Testis (tissue), 3 donors: Measurements from ENCODE around the gene SYVN1. TPM values are rescaled to one million over a fixed set of nuclear protein-coding genes. Genes with fewer than 3 reads are reported as not detected.
"Not testable (repeated sequence)": the region's sequence is repeated elsewhere in the genome, so short reads cannot be mapped to it uniquely, and the experiment has no call there.

Experiments
- DNase-seq: peaks from one replicate; pipeline ENCODE4 v3.0.0-alpha.2; 2019
- H3K27ac ChIP-seq, 2 donors: fragments of 200-600 bp; sonication (generic); one replicate each; pipeline ENCODE4 v1.5.1; 2019
- H3K27me3 ChIP-seq: fragments of 200-600 bp; sonication (generic); one replicate; pipeline ENCODE4 v1.5.1; 2019
- H3K36me3 ChIP-seq: fragments of 200-600 bp; sonication (generic); one replicate; pipeline ENCODE4 v1.5.1; 2017; ENCODE audit warnings: low read depth; ENCODE audit errors: missing control alignments
- H3K4me1 ChIP-seq: fragments of 200-600 bp; sonication (generic); one replicate; pipeline ENCODE4 v1.5.1; 2019
- H3K4me3 ChIP-seq, 2 donors: fragments of 200-600 bp; sonication (generic); one replicate each; pipeline ENCODE4 v1.5.1; 2017 to 2019
- H3K9me3 ChIP-seq: fragments of 200-600 bp; sonication (generic); one replicate; pipeline ENCODE4 v1.5.1; 2017
- POLR2A ChIP-seq: fragments of 450-650 bp; IDR thresholded peaks from one replicate; pipeline ENCODE4 v1.6.1; 2017; ENCODE audit warnings: antibody characterized with exemption, mild to moderate bottlenecking, moderate library complexity
- WGBS, 2 donors: methylation state at CpG; one replicate each; pipeline ENCODE4 v1.1.5; 2018; 5-methylcytosine and 5-hydroxymethylcytosine counted together
- intact Hi-C: fragments of 100-400 bp; cut with DNase I; formaldehyde crosslinking; loops from one replicate; pipeline ENCODE4 v1.15.1; 2023; ENCODE audit warnings: low total_unique reads
- polyA plus RNA-seq: library from polyadenylated mRNA; stranded (reverse); fragments of 350-450 nt; fragmentation: Illumina TruSeq; extraction: RNeasy Lipid Tissue Mini Kit (QIAGEN cat#74804); gene quantifications from one replicate; pipeline ENCODE4 v1.2.3, GENCODE V29; 2014; ENCODE audit warnings: low read depth, low replicate concordance; ENCODE audit not compliant: insufficient read depth
- total RNA-seq, 2 donors: library from RNA; depleted of rRNA; stranded (reverse); fragments of >200 nt; gene quantifications; one replicate each; pipeline ENCODE4 v1.2.3, GENCODE V29; 2016
- TF ChIP-seq, protein P1 (sequence below), 3 experiments: fragments of 450-650 bp in 2 of 3; fragments of 200-600 bp in 1 of 3; sonication (generic) in 1 of 3; IDR thresholded peaks; one replicate each; pipeline ENCODE4 v1.5.1; 2016 to 2019; ENCODE audit warnings: antibody characterized with exemption in 3 of 3, mild to moderate bottlenecking in 2 of 3, moderate library complexity in 1 of 3

Gene SYVN1
- total and polyA plus RNA-seq, 3 donors from 2014 or later: 62.0 to 87.2 (median 67.4) TPM

DNA sequence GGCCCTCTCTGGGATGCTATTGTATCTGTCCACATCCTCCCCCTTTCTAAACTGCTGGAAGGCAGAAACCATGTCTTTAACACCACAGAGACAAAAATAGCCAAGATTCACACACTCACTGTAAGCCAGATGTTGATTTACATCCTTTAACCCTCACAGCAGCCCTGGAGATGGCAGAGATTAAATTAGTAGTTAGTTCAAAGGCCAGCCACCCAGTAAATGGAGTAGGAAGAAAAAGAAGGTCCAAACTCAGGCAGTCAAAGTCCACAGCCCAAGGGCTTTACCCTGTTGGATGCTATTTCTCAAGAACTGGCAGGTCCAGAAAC lies 14.7 kb downstream of the SYVN1 start:
- Histone ChIP-seq H3K36me3 (no peaks in the 10 kb centered on the region), H3K27ac (no peak overlapping the region), H3K4me3 (no peak overlapping the region), H3K27me3 (no peaks in the 10 kb centered on the region), H3K9me3 (no peaks in the 10 kb centered on the region), H3K4me1 (peaks cover 20% of the 10 kb centered on the region)
- TF ChIP-seq, protein P1, sequence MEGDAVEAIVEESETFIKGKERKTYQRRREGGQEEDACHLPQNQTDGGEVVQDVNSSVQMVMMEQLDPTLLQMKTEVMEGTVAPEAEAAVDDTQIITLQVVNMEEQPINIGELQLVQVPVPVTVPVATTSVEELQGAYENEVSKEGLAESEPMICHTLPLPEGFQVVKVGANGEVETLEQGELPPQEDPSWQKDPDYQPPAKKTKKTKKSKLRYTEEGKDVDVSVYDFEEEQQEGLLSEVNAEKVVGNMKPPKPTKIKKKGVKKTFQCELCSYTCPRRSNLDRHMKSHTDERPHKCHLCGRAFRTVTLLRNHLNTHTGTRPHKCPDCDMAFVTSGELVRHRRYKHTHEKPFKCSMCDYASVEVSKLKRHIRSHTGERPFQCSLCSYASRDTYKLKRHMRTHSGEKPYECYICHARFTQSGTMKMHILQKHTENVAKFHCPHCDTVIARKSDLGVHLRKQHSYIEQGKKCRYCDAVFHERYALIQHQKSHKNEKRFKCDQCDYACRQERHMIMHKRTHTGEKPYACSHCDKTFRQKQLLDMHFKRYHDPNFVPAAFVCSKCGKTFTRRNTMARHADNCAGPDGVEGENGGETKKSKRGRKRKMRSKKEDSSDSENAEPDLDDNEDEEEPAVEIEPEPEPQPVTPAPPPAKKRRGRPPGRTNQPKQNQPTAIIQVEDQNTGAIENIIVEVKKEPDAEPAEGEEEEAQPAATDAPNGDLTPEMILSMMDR (IDR thresholded peaks at IDR 0.05): no peak
- no peak for TF ChIP-seq POLR2A
- intact Hi-C loops: loop anchor here (10.0 kb wide), 1 partner anchor 105 kb away; the partner anchor contains the start of gene ARL2
- no peak for DNase-seq

GRCh38 chr11:65118891-65119669 lies 15.2 kb downstream of the SYVN1 start:
- intact Hi-C loops: loop anchor here (10.0 kb wide), 1 partner anchor 104 kb away; the partner anchor contains the start of gene ARL2
- not testable (repeated sequence) for H3K36me3 ChIP-seq, H3K27ac ChIP-seq

DNA sequence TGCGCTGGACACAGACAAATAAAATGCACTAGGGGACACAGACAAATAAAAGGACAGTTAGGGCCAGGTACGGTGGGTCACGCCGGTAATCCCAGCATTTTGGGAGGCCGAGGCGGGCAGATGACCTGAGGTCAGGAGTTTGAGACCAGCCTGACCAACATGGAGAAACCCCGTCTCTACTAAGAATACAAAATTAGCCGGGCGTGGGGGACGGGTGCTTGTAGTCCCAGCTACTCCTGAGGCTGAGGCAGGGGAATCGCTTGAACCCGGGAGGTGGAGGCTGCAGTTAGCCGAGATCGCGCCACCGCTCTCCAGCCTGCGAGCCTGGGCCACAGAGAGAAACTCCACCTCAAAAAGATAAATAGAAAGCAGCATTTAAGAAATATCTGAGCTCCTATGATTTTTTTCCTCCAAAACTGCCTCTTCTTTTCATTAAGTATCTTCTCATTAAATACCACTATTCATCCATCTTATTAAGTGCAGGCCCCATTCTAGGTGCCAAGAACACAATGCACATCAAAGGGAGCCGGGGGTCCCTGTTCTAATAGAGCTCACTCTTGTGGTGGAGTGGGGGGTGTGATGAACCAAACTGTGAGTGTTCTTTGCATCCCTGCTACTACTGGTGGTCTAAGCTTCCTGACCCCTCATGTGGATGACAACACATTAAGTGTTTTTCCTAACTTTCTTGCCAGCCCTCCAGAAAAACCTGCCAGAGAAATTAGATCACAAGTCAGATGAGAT lies 16.1 kb downstream of the SYVN1 start:
- peak overlapping the region; percentile 2 to 50 for H3K27ac ChIP-seq
- WGBS, 2 donors: 56 to 59% methylated on average over 18 of the region's 18 CpGs
- peaks cover 20% of the 10 kb centered on the region for H3K4me1 ChIP-seq
- no peaks in the 10 kb centered on the region for H3K27me3 ChIP-seq
- H3K36me3 ChIP-seq: no peaks in the 10 kb centered on the region
- peak overlapping the region in 1 of 2 donors; percentile 84 for H3K4me3 ChIP-seq
- TF ChIP-seq, protein P1 (IDR thresholded peaks at IDR 0.05): peak in 1 of 3 experiments; percentile 47
- TF ChIP-seq POLR2A: no peak
- H3K9me3 ChIP-seq: no peaks in the 10 kb centered on the region
- DNase-seq: no peak
- intact Hi-C loops: loop anchor here (10.0 kb wide), 1 partner anchor 103 kb away; the partner anchor contains the start of gene ARL2

More at GRCh38 chr11:65118891-65119669, 15.2 kb downstream of the SYVN1 start:
- H3K4me3 ChIP-seq, DNase-seq, H3K9me3 ChIP-seq, H3K27me3 ChIP-seq: not testable (repeated sequence)
- H3K4me1 ChIP-seq: peaks cover 20% of the 10 kb centered on the region
- WGBS, 2 donors: 88 to 90% methylated on average over 18 of the region's 18 CpGs

GRCh38 chr11:65117206-65118096 lies 16.9 kb downstream of the SYVN1 start, which contains the start of gene ZNHIT2:
Gene ZNHIT2 (minus strand): TSS chr11:65117701. CDS start chr11:65117653, 48 bp downstream.
- TF ChIP-seq POLR2A: no peak
- TF ChIP-seq, protein P1 (IDR thresholded peaks at IDR 0.05): peak; percentile 98 to 99 (median 99)
- Histone ChIP-seq H3K4me1 (peaks cover 22% of the 10 kb centered on the region), H3K9me3 (no peaks in the 10 kb centered on the region), H3K36me3 (no peaks in the 10 kb centered on the region), H3K27me3 (no peaks in the 10 kb centered on the region), H3K4me3 (peak within 1 kb of the TSS; percentile 81 to 84), H3K27ac (peak within 1 kb of the TSS; percentile 27 to 82)
- peak; percentile 100 for DNase-seq
- intact Hi-C loops: loop anchor here (10.0 kb wide), 1 partner anchor 103 kb away; the partner anchor contains the start of gene ARL2
- 0 to 2% methylated on average over 29 to 69 of the region's 89 CpGs for WGBS, 2 donors
